ENCODE measurements around the gene HINT3. TPM values are rescaled to one million over a fixed set of nuclear protein-coding genes. Genes with fewer than 3 reads are reported as not detected.

Gene HINT3
- total and polyA plus RNA-seq, 2 of the 13 experiments (the other 11 are each of a cell fraction or from before 2014, with no cell fraction given): 3.1 to 22.8 TPM

DNA sequence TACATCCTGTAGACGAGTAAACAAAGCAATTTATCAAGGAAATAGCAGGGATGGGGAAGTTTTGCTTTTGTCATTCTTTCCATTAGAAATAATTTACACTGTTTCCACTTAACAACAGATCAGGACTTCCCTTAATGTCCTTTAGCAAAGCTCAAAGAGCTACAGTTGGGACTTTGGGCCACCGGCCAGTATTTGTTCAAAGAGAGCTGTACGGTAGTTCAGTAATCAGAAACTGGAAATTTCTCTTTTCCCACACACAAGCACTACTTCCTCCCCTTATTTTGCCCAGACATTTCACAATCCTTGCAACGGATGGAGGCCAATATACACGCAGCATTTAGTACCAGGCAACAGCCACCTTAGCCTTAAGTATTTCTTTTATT lies 12.1 kb upstream of the HINT3 start (continued):
- TF ChIP-seq ZSCAN20 (CRISPR knock-in tag; IDR thresholded peaks at IDR 0.05; ENCODE audit: borderline replicate concordance) (no peak), ZNF614 (CRISPR knock-in tag; IDR thresholded peaks at IDR 0.05; ENCODE audit: borderline replicate concordance) (peak; percentile 93), SIX4 (CRISPR knock-in tag; IDR thresholded peaks at IDR 0.05) (peak; percentile 70; the same call in 1 of the 2 replicates), KDM3A (CRISPR knock-in tag; IDR thresholded peaks at IDR 0.05; ENCODE audit: low read depth) (peak; percentile 65), CHD2 (IDR thresholded peaks at IDR 0.05; ENCODE audit: low read depth, low read length) (no peak), CAMTA2 (CRISPR knock-in tag; IDR thresholded peaks at IDR 0.05; ENCODE audit: borderline replicate concordance) (no peak), SP2 (CRISPR knock-in tag; IDR thresholded peaks at IDR 0.05) (no peak), RXRA (CRISPR knock-in tag; IDR thresholded peaks at IDR 0.05) (no peak; the same call in 1 of the 2 replicates), THYN1 (CRISPR knock-in tag; IDR thresholded peaks at IDR 0.05; ENCODE audit: borderline replicate concordance, low read depth) (no peak), ZNF644 (CRISPR knock-in tag; IDR thresholded peaks at IDR 0.05; ENCODE audit: low read depth) (peak; percentile 90), MEF2D (CRISPR knock-in tag; IDR thresholded peaks at IDR 0.05) (0 out of 2 replicates have a peak, but pooled peaks have one; percentile 35), KAT7 (CRISPR knock-in tag; IDR thresholded peaks at IDR 0.05; ENCODE audit: borderline replicate concordance) (0 out of 2 replicates have a peak, but pooled peaks have one; percentile 49), ZNF777 (CRISPR knock-in tag; IDR thresholded peaks at IDR 0.05) (no peak), FOXP1 (IDR thresholded peaks at IDR 0.05) (no peak), FOXP1 (CRISPR knock-in tag; IDR thresholded peaks at IDR 0.05) (peak; percentile 74)
- TF ChIP-seq, protein P1, sequence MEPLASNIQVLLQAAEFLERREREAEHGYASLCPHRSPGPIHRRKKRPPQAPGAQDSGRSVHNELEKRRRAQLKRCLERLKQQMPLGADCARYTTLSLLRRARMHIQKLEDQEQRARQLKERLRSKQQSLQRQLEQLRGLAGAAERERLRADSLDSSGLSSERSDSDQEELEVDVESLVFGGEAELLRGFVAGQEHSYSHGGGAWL (CRISPR knock-in tag; IDR thresholded peaks at IDR 0.05): no peak
- TF ChIP-seq, protein P2, sequence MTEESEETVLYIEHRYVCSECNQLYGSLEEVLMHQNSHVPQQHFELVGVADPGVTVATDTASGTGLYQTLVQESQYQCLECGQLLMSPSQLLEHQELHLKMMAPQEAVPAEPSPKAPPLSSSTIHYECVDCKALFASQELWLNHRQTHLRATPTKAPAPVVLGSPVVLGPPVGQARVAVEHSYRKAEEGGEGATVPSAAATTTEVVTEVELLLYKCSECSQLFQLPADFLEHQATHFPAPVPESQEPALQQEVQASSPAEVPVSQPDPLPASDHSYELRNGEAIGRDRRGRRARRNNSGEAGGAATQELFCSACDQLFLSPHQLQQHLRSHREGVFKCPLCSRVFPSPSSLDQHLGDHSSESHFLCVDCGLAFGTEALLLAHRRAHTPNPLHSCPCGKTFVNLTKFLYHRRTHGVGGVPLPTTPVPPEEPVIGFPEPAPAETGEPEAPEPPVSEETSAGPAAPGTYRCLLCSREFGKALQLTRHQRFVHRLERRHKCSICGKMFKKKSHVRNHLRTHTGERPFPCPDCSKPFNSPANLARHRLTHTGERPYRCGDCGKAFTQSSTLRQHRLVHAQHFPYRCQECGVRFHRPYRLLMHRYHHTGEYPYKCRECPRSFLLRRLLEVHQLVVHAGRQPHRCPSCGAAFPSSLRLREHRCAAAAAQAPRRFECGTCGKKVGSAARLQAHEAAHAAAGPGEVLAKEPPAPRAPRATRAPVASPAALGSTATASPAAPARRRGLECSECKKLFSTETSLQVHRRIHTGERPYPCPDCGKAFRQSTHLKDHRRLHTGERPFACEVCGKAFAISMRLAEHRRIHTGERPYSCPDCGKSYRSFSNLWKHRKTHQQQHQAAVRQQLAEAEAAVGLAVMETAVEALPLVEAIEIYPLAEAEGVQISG (CRISPR knock-in tag; IDR thresholded peaks at IDR 0.05): peak; percentile 49; the same call in 1 of the 2 replicates
- TF ChIP-seq, protein P3, sequence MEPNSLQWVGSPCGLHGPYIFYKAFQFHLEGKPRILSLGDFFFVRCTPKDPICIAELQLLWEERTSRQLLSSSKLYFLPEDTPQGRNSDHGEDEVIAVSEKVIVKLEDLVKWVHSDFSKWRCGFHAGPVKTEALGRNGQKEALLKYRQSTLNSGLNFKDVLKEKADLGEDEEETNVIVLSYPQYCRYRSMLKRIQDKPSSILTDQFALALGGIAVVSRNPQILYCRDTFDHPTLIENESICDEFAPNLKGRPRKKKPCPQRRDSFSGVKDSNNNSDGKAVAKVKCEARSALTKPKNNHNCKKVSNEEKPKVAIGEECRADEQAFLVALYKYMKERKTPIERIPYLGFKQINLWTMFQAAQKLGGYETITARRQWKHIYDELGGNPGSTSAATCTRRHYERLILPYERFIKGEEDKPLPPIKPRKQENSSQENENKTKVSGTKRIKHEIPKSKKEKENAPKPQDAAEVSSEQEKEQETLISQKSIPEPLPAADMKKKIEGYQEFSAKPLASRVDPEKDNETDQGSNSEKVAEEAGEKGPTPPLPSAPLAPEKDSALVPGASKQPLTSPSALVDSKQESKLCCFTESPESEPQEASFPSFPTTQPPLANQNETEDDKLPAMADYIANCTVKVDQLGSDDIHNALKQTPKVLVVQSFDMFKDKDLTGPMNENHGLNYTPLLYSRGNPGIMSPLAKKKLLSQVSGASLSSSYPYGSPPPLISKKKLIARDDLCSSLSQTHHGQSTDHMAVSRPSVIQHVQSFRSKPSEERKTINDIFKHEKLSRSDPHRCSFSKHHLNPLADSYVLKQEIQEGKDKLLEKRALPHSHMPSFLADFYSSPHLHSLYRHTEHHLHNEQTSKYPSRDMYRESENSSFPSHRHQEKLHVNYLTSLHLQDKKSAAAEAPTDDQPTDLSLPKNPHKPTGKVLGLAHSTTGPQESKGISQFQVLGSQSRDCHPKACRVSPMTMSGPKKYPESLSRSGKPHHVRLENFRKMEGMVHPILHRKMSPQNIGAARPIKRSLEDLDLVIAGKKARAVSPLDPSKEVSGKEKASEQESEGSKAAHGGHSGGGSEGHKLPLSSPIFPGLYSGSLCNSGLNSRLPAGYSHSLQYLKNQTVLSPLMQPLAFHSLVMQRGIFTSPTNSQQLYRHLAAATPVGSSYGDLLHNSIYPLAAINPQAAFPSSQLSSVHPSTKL (CRISPR knock-in tag; IDR thresholded peaks at IDR 0.05): peak; percentile 96
- TF ChIP-seq, protein P4, sequence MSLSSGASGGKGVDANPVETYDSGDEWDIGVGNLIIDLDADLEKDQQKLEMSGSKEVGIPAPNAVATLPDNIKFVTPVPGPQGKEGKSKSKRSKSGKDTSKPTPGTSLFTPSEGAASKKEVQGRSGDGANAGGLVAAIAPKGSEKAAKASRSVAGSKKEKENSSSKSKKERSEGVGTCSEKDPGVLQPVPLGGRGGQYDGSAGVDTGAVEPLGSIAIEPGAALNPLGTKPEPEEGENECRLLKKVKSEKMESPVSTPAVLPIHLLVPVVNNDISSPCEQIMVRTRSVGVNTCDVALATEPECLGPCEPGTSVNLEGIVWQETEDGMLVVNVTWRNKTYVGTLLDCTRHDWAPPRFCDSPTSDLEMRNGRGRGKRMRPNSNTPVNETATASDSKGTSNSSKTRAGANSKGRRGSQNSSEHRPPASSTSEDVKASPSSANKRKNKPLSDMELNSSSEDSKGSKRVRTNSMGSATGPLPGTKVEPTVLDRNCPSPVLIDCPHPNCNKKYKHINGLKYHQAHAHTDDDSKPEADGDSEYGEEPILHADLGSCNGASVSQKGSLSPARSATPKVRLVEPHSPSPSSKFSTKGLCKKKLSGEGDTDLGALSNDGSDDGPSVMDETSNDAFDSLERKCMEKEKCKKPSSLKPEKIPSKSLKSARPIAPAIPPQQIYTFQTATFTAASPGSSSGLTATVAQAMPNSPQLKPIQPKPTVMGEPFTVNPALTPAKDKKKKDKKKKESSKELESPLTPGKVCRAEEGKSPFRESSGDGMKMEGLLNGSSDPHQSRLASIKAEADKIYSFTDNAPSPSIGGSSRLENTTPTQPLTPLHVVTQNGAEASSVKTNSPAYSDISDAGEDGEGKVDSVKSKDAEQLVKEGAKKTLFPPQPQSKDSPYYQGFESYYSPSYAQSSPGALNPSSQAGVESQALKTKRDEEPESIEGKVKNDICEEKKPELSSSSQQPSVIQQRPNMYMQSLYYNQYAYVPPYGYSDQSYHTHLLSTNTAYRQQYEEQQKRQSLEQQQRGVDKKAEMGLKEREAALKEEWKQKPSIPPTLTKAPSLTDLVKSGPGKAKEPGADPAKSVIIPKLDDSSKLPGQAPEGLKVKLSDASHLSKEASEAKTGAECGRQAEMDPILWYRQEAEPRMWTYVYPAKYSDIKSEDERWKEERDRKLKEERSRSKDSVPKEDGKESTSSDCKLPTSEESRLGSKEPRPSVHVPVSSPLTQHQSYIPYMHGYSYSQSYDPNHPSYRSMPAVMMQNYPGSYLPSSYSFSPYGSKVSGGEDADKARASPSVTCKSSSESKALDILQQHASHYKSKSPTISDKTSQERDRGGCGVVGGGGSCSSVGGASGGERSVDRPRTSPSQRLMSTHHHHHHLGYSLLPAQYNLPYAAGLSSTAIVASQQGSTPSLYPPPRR (CRISPR knock-in tag; IDR thresholded peaks at IDR 0.05; ENCODE audit: borderline replicate concordance): peak; percentile 69; the same call in 1 of the 2 replicates
